Activated T-cell treated with anti-CD3 and anti-CD28 coated beads, Interleukin-2, amount 50 U/mL, for 24 hours (primary cell): Measurements from ENCODE around the gene EDC3.
"Not testable (repeated sequence)": the region's sequence is repeated elsewhere in the genome, so short reads cannot be mapped to it uniquely, and the experiment has no call there.

Source experiments
- DNase-seq: peaks from one replicate; pipeline ENCODE4 v3.0.0-alpha.2; 2020
- H3K27ac Mint-ChIP-seq: 2 replicates; pipeline ENCODE4 v1.8.0; 2020; ENCODE audit warnings: mild to moderate bottlenecking, mixed read lengths
- H3K27me3 Mint-ChIP-seq: 2 replicates; pipeline ENCODE4 v1.8.0; 2020; ENCODE audit warnings: mixed read lengths
- H3K36me3 Mint-ChIP-seq: 2 replicates; pipeline ENCODE4 v1.8.0; 2020; ENCODE audit warnings: low read depth, mixed read lengths
- H3K4me1 Mint-ChIP-seq: 2 replicates; pipeline ENCODE4 v1.8.0; 2020; ENCODE audit warnings: low read depth, mixed read lengths
- H3K4me3 Mint-ChIP-seq: 2 replicates; pipeline ENCODE4 v1.8.0; 2020; ENCODE audit warnings: mild to moderate bottlenecking, moderate library complexity, mixed read lengths
- H3K9me3 Mint-ChIP-seq: 2 replicates; pipeline ENCODE4 v1.8.0; 2020; ENCODE audit warnings: mixed read lengths

The EDC3 gene

GRCh38 chr15:74695597-74696397 is at the start of gene EDC3:
Gene EDC3, minus strand, starts transcription at chr15:74696024. Its CDS starts 20,900 bp downstream, at chr15:74675124.
- DNase-seq, result peak; percentile 89
- Mint-ChIP-seq H3K36me3 (peaks cover 16% of the 10 kb centered on the region), H3K27me3 (no peaks in the 10 kb centered on the region), H3K9me3 (no peaks in the 10 kb centered on the region), H3K27ac (peak within 1 kb of the TSS; percentile 99), H3K4me1 (peaks cover 40% of the 10 kb centered on the region), H3K4me3 (peak within 1 kb of the TSS; percentile 99)

GRCh38 chr15:74742422-74742821 is 46.6 kb upstream of the EDC3 start:
- peaks cover 12% of the 10 kb centered on the region for H3K9me3 Mint-ChIP-seq
- H3K36me3 Mint-ChIP-seq, result no peaks in the 10 kb centered on the region
- H3K27ac Mint-ChIP-seq, result no peak overlapping the region
- peaks cover 6% of the 10 kb centered on the region for H3K4me1 Mint-ChIP-seq
- no peak overlapping the region for H3K4me3 Mint-ChIP-seq
- DNase-seq, result no peak
- H3K27me3 Mint-ChIP-seq, result peaks cover 14% of the 10 kb centered on the region

GRCh38 chr15:74738239-74738638 is 42.4 kb upstream of the EDC3 start:
- H3K4me3 Mint-ChIP-seq, H3K36me3 Mint-ChIP-seq, H3K27ac Mint-ChIP-seq, DNase-seq, H3K4me1 Mint-ChIP-seq: not testable (repeated sequence)
- H3K27me3 Mint-ChIP-seq, result peaks cover 43% of the 10 kb centered on the region
- peaks cover 14% of the 10 kb centered on the region for H3K9me3 Mint-ChIP-seq

- Mint-ChIP-seq H3K36me3 (no peaks in the 10 kb centered on the region), H3K27me3 (peaks cover 40% of the 10 kb centered on the region)
Measured at GRCh38 chr15:74735305-74735704, 39.5 kb upstream of the EDC3 start.

GRCh38 chr15:74733269-74733668 is 37.4 kb upstream of the EDC3 start:
- Mint-ChIP-seq H3K4me1 (peaks cover 6% of the 10 kb centered on the region), H3K36me3 (no peaks in the 10 kb centered on the region), H3K27ac (no peak overlapping the region), H3K4me3 (no peak overlapping the region), H3K9me3 (peaks cover 8% of the 10 kb centered on the region), H3K27me3 (peaks cover 44% of the 10 kb centered on the region)
- no peak for DNase-seq

More at GRCh38 chr15:74735305-74735704, 39.5 kb upstream of the EDC3 start:
- DNase-seq, result no peak
- peaks cover 8% of the 10 kb centered on the region for H3K4me1 Mint-ChIP-seq
- H3K27ac Mint-ChIP-seq, result no peak overlapping the region
- peaks cover 10% of the 10 kb centered on the region for H3K9me3 Mint-ChIP-seq
- H3K4me3 Mint-ChIP-seq, result no peak overlapping the region

- Mint-ChIP-seq H3K4me3 (no peak overlapping the region), H3K27me3 (peaks cover 47% of the 10 kb centered on the region), H3K27ac (no peak overlapping the region), H3K9me3 (peaks cover 4% of the 10 kb centered on the region), H3K36me3 (no peaks in the 10 kb centered on the region), H3K4me1 (peaks cover 2% of the 10 kb centered on the region)
- no peak for DNase-seq
Measured at GRCh38 chr15:74732846-74733245, 37.0 kb upstream of the EDC3 start.

GRCh38 chr15:74730619-74731316 is 34.9 kb upstream of the EDC3 start:
- Mint-ChIP-seq H3K4me3 (no peak overlapping the region), H3K36me3 (no peaks in the 10 kb centered on the region), H3K27ac (no peak overlapping the region), H3K27me3 (peaks cover 45% of the 10 kb centered on the region), H3K9me3 (no peaks in the 10 kb centered on the region), H3K4me1 (peaks cover 8% of the 10 kb centered on the region)
- no peak for DNase-seq

GRCh38 chr15:74729372-74729771 is 33.5 kb upstream of the EDC3 start:
- not testable (repeated sequence) for H3K27ac Mint-ChIP-seq, H3K4me3 Mint-ChIP-seq, H3K36me3 Mint-ChIP-seq, DNase-seq, H3K9me3 Mint-ChIP-seq
- Mint-ChIP-seq H3K27me3 (peaks cover 33% of the 10 kb centered on the region), H3K4me1 (peaks cover 12% of the 10 kb centered on the region)

- peaks cover 27% of the 10 kb centered on the region for H3K27me3 Mint-ChIP-seq
- not testable (repeated sequence) for H3K27ac Mint-ChIP-seq, H3K4me3 Mint-ChIP-seq, H3K36me3 Mint-ChIP-seq, DNase-seq, H3K9me3 Mint-ChIP-seq
- peaks cover 12% of the 10 kb centered on the region for H3K4me1 Mint-ChIP-seq
Measured at GRCh38 chr15:74728699-74729098, 32.9 kb upstream of the EDC3 start.

GRCh38 chr15:74727727-74728126 is 31.9 kb upstream of the EDC3 start:
- H3K4me3 Mint-ChIP-seq, result no peak overlapping the region
- DNase-seq, result no peak
- no peaks in the 10 kb centered on the region for H3K9me3 Mint-ChIP-seq
- H3K36me3 Mint-ChIP-seq, result no peaks in the 10 kb centered on the region
- peaks cover 25% of the 10 kb centered on the region for H3K27me3 Mint-ChIP-seq
- peaks cover 12% of the 10 kb centered on the region for H3K4me1 Mint-ChIP-seq
- H3K27ac Mint-ChIP-seq, result no peak overlapping the region

GRCh38 chr15:74726774-74727164 is 30.9 kb upstream of the EDC3 start:
- Mint-ChIP-seq H3K9me3 (no peaks in the 10 kb centered on the region), H3K36me3 (no peaks in the 10 kb centered on the region), H3K27me3 (peaks cover 25% of the 10 kb centered on the region), H3K4me3 (peak overlapping the region; percentile 72), H3K4me1 (peaks cover 12% of the 10 kb centered on the region), H3K27ac (peak overlapping the region; percentile 74)
- no peak for DNase-seq

GRCh38 chr15:74725845-74726773 is 30.3 kb upstream of the EDC3 start:
- Mint-ChIP-seq H3K27ac (peak overlapping the region; percentile 74), H3K27me3 (peaks cover 18% of the 10 kb centered on the region), H3K36me3 (no peaks in the 10 kb centered on the region), H3K4me1 (peaks cover 12% of the 10 kb centered on the region), H3K4me3 (peak overlapping the region; percentile 72), H3K9me3 (no peaks in the 10 kb centered on the region)
- peak; percentile 83 for DNase-seq

GRCh38 chr15:74725225-74725774 is 29.5 kb upstream of the EDC3 start, which contains the start of gene CYP1A1:
Gene CYP1A1, minus strand, starts transcription at chr15:74725528. Its CDS starts 2,431 bp downstream, at chr15:74723097.
- Mint-ChIP-seq H3K27ac (peak within 1 kb of the TSS; percentile 41), H3K27me3 (peaks cover 16% of the 10 kb centered on the region), H3K4me3 (peak within 1 kb of the TSS; percentile 72), H3K36me3 (no peaks in the 10 kb centered on the region), H3K9me3 (no peaks in the 10 kb centered on the region), H3K4me1 (peaks cover 12% of the 10 kb centered on the region)
- peak; percentile 69 for DNase-seq
